Caco-2 (cell line): ENCODE results near the gene PODXL2. TPM values are rescaled to one million over a fixed set of nuclear protein-coding genes. Genes with fewer than 3 reads are reported as not detected.
A peak's percentile ranks its signal among the peaks of the same experiment; 100 is the strongest.

Experiments used
- BruUV-seq: library from RNA; stranded (reverse); fragments of 400-500 nt; replicated peaks from 2 replicates; lab custom pipeline; 2021; lab: Mats Ljungman, UMichigan
- CTCF ChIA-PET: fragments of 300-600 bp; sonication (Branson Sonifier 250); formaldehyde crosslinking; loops from one replicate; lab custom pipeline; 2022; ENCODE audit warnings: antibody characterized with exemption; lab: Charles Lee
- POLR2A ChIA-PET: fragments of 300-600 bp; sonication (Branson Sonifier 250); formaldehyde crosslinking; loops from one replicate; lab custom pipeline; 2022; ENCODE audit warnings: antibody characterized with exemption; lab: Charles Lee
- DNase-seq, 2 experiments: peaks; one replicate each; pipeline versions ENCODE4 v3.0.0 to v3.0.0-alpha.2; 2020 to 2022
- H3K27me3 ChIP-seq: replicated peaks from 2 replicates; pipeline ENCODE4 v1.6.0; 2011; ENCODE audit warnings: low read length; ENCODE audit not compliant: control insufficient read depth, insufficient read depth
- H3K36me3 ChIP-seq: 2 replicates; pipeline ENCODE4 v1.5.1; 2011; ENCODE audit warnings: low read length; ENCODE audit not compliant: control insufficient read depth, insufficient read depth
- H3K4me1 ChIP-seq: fragments of 250-450 bp; sonication (Bioruptor Pico); 2 replicates; pipeline ENCODE4 v1.5.1; 2020; ENCODE audit warnings: mild to moderate bottlenecking
- H3K4me3 ChIP-seq: 2 replicates; pipeline ENCODE4 v1.5.1; 2011; ENCODE audit warnings: low read depth, mild to moderate bottlenecking, control low read depth, low read length
- H3K9me3 ChIP-seq: fragments of 250-450 bp; sonication (Bioruptor Pico); 2 replicates; pipeline ENCODE4 v1.5.1; 2020; ENCODE audit warnings: mild to moderate bottlenecking, moderate library complexity
- H3K27ac Mint-ChIP-seq: one replicate; pipeline ENCODE4 v1.8.0; 2022; ENCODE audit warnings: mixed read lengths; ENCODE audit not compliant: unreplicated experiment
- H3K27me3 Mint-ChIP-seq: one replicate; pipeline ENCODE4 v1.8.0; 2022; ENCODE audit warnings: mixed read lengths; ENCODE audit not compliant: insufficient read depth, unreplicated experiment
- H3K36me3 Mint-ChIP-seq: one replicate; pipeline ENCODE4 v1.8.0; 2022; ENCODE audit warnings: mild to moderate bottlenecking, mixed read lengths; ENCODE audit not compliant: insufficient read depth, unreplicated experiment
- H3K4me1 Mint-ChIP-seq: one replicate; pipeline ENCODE4 v1.8.0; 2022; ENCODE audit warnings: low read depth, mixed read lengths; ENCODE audit not compliant: unreplicated experiment
- H3K4me3 Mint-ChIP-seq: one replicate; pipeline ENCODE4 v1.8.0; 2022; ENCODE audit warnings: mild to moderate bottlenecking, moderate library complexity, mixed read lengths; ENCODE audit not compliant: unreplicated experiment
- H3K9me3 Mint-ChIP-seq: one replicate; pipeline ENCODE4 v1.8.0; 2022; ENCODE audit warnings: mixed read lengths; ENCODE audit not compliant: unreplicated experiment
- intact Hi-C: fragments of 100-400 bp; cut with micrococcal nuclease; formaldehyde crosslinking; loops from one replicate; pipeline ENCODE4 v1.10.0; 2022; ENCODE audit not compliant: unreplicated experiment
- total RNA-seq: library from RNA; stranded (reverse); gene quantifications from 2 replicates; pipeline ENCODE4 v1.2.3, GENCODE V29; 2022
- TF ChIP-seq, protein P1 (sequence below), 2 experiments: fragments of 200-600 bp in 1 of 2; IDR thresholded peaks; 1 replicate in 1 of 2; 2 replicates in 1 of 2; pipeline versions ENCODE4 v1.5.1 to v1.8.0; 2011 to 2022; ENCODE audit warnings: antibody characterized with exemption in 1 of 2, control low read depth in 1 of 2, inconsistent platforms in 1 of 2, low read depth in 1 of 2, low read length in 1 of 2, mild to moderate bottlenecking in 1 of 2, moderate library complexity in 1 of 2; ENCODE audit not compliant: insufficient read depth in 1 of 2, severe bottlenecking in 1 of 2, unreplicated experiment in 1 of 2

The PODXL2 gene
- total RNA-seq, 1 experiment from 2014 or later: 39.1 TPM

DNA sequence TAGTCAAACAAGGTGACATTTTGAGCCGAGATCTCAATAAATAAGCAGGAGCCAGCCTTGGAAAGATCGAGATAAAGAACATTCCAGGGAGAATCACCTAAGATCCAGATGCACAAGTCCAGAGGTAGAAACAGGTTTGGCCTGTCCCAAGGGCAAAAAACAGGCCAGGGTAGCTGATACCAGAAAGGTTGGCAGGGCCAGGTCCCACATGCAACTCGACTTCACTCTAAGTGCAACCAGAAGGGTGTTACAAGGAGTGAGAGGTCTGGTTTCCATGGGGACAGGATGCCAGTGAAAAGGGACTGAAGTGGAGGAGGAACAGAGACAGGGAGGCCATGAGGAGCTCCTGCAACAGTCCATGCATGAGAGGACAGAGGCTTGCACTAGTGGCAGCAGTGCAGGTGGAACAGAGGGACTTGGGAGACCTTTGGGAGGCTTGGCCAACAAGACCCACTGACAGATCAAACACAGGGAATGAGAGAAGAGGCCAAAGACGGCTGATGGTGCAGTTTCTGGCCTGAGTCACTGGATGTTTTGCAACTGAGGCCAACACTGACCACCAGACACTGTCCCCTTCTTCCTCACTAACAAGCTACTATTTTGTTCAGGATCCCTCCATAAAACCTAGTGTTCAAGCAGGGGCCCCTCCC, 43.7 kb upstream of the PODXL2 start:
- intact Hi-C loops: no loop called here
- ChIA-PET POLR2A (no interaction called here), CTCF (interaction anchor here (1.4 to 1.7 kb wide), 2 partner anchors 10 to 374 kb away, joined by 4 to 12 read pairs; no protein-coding TSS in a partner anchor)
- peaks cover 1% of the 10 kb centered on the region; the same call in 1 of the 2 replicates for H3K36me3 ChIP-seq
- Mint-ChIP-seq H3K4me1 (peaks cover 20% of the 10 kb centered on the region), H3K27ac (peak overlapping the region; percentile 45), H3K4me3 (peak overlapping the region; percentile 4), H3K9me3 (no peaks in the 10 kb centered on the region), H3K36me3 (peaks cover 14% of the 10 kb centered on the region), H3K27me3 (no peaks in the 10 kb centered on the region)
- TF ChIP-seq, protein P1, sequence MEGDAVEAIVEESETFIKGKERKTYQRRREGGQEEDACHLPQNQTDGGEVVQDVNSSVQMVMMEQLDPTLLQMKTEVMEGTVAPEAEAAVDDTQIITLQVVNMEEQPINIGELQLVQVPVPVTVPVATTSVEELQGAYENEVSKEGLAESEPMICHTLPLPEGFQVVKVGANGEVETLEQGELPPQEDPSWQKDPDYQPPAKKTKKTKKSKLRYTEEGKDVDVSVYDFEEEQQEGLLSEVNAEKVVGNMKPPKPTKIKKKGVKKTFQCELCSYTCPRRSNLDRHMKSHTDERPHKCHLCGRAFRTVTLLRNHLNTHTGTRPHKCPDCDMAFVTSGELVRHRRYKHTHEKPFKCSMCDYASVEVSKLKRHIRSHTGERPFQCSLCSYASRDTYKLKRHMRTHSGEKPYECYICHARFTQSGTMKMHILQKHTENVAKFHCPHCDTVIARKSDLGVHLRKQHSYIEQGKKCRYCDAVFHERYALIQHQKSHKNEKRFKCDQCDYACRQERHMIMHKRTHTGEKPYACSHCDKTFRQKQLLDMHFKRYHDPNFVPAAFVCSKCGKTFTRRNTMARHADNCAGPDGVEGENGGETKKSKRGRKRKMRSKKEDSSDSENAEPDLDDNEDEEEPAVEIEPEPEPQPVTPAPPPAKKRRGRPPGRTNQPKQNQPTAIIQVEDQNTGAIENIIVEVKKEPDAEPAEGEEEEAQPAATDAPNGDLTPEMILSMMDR (IDR thresholded peaks at IDR 0.05; ENCODE audit: insufficient read depth in 1 of 2, low read depth in 1 of 2, low read length in 1 of 2, severe bottlenecking in 1 of 2, unreplicated experiment in 1 of 2): no peak
- H3K4me1 ChIP-seq: peaks cover 24% of the 10 kb centered on the region
- BruUV-seq: no TSS peak
- H3K27me3 ChIP-seq: no peaks in the 10 kb centered on the region
- H3K9me3 ChIP-seq: no peaks in the 10 kb centered on the region
- no peak overlapping the region for H3K4me3 ChIP-seq
- DNase-seq: peak; percentile 58 to 62

DNA sequence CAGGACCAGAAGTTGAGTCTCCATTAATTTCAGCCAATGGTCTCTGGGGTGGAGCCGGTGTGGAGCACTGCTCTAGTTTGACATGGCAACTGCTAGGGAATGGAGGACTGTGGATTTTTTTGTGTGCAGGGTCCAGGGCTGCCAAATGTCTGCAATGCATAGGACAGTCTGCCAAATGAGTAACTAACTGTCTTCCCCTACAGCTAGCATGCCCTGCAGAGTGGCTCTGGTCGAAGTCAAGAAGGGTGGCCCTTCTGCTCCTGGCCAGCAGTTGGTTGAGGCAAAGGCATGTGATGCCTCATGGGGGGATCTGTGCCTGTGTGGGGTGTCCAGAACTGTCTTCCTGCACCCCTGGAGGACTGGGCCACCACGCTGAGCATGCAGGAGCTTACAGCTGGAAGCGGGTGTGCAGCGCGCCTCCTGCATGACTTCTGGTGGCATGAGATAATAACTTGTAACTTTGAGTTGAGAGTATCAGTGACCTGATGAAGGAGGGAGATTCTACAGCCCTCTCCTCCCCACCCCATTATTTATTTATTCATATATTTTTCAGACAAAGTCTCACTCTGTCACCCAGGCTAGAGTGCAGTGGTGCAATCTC, 43.1 kb upstream of the PODXL2 start:
- TF ChIP-seq, protein P1 (IDR thresholded peaks at IDR 0.05; ENCODE audit: insufficient read depth in 1 of 2, low read depth in 1 of 2, low read length in 1 of 2, severe bottlenecking in 1 of 2, unreplicated experiment in 1 of 2): no peak
- Mint-ChIP-seq H3K4me1 (peaks cover 20% of the 10 kb centered on the region), H3K36me3 (peaks cover 15% of the 10 kb centered on the region), H3K9me3 (no peaks in the 10 kb centered on the region), H3K27ac (no peak overlapping the region), H3K4me3 (no peak overlapping the region), H3K27me3 (no peaks in the 10 kb centered on the region)
- Histone ChIP-seq H3K4me3 (no peak overlapping the region), H3K4me1 (peaks cover 24% of the 10 kb centered on the region), H3K9me3 (no peaks in the 10 kb centered on the region), H3K27me3 (no peaks in the 10 kb centered on the region), H3K36me3 (peaks cover 1% of the 10 kb centered on the region; the same call in 1 of the 2 replicates)
- ChIA-PET CTCF (interaction anchor here (1.4 to 1.7 kb wide), 3 partner anchors 11 to 373 kb away, joined by 4 to 12 read pairs (median 5); no protein-coding TSS in a partner anchor), POLR2A (no interaction called here)
- DNase-seq: no peak
- intact Hi-C loops: no loop called here
- BruUV-seq: no TSS peak

DNA sequence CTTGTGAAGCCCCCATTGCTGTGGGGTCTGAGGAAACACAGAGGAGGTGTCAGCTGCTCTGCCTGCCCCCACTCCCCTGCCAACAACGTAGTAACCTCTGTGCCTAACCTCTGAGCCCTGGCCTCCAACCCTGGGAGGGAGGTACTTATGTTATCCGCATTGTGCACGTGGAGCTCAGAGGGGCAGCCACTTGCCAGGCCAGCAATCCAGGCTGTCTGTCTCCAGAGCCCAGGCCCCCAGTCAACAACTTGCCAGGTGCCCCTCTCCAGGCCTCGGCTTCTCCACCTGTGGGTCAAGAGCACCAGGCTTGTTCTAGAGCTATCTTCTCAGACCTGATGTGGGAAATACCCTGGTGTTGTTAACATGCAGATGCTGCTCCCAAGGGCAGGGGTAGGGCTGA, 41.1 kb upstream of the PODXL2 start:
- peaks cover 27% of the 10 kb centered on the region for H3K4me1 Mint-ChIP-seq
- peaks cover 11% of the 10 kb centered on the region for H3K36me3 Mint-ChIP-seq
- CTCF ChIA-PET: interaction anchor here (2.3 kb wide), 1 partner anchor 13 kb away, joined by 22 read pairs; no protein-coding TSS in a partner anchor
- H3K9me3 Mint-ChIP-seq: no peaks in the 10 kb centered on the region
- Histone ChIP-seq H3K9me3 (no peaks in the 10 kb centered on the region), H3K36me3 (peaks cover 1% of the 10 kb centered on the region; the same call in 1 of the 2 replicates), H3K27me3 (no peaks in the 10 kb centered on the region), H3K4me1 (peaks cover 33% of the 10 kb centered on the region), H3K4me3 (no peak overlapping the region)
- no peak overlapping the region for H3K27ac Mint-ChIP-seq
- no TSS peak for BruUV-seq
- POLR2A ChIA-PET: no interaction called here
- H3K4me3 Mint-ChIP-seq: no peak overlapping the region
- H3K27me3 Mint-ChIP-seq: no peaks in the 10 kb centered on the region
- TF ChIP-seq, protein P1 (IDR thresholded peaks at IDR 0.05; ENCODE audit: insufficient read depth in 1 of 2, low read depth in 1 of 2, low read length in 1 of 2, severe bottlenecking in 1 of 2, unreplicated experiment in 1 of 2): no peak
- DNase-seq: no peak
- intact Hi-C loops: no loop called here
